Right lung (tissue), 5 donors: ENCODE data around the gene ABCC1. TPM values are rescaled to one million over a fixed set of nuclear protein-coding genes. Genes with fewer than 3 reads are reported as not detected.
"Not testable (repeated sequence)": the region's sequence is repeated elsewhere in the genome, so short reads cannot be mapped to it uniquely, and the experiment has no call there.

Source experiments
- DNase-seq, 2 donors: peaks; one replicate each; pipeline ENCODE4 v3.0.0-alpha.2; 2013
- polyA plus RNA-seq, 5 donors: library from polyadenylated mRNA; unstranded; fragments of 120-200 nt; gene quantifications; one replicate each; pipeline versions ENCODE4 v1.2.1 to v1.2.3, GENCODE V29; 2013; ENCODE audit warnings: inconsistent platforms in 1 of 5, low replicate concordance in 1 of 5; ENCODE audit not compliant: insufficient read length in 5 of 5, insufficient read depth in 1 of 5

The ABCC1 gene
- polyA plus RNA-seq, 5 donors, result 24.1 to 30.8 (median 26.9) TPM

DNA sequence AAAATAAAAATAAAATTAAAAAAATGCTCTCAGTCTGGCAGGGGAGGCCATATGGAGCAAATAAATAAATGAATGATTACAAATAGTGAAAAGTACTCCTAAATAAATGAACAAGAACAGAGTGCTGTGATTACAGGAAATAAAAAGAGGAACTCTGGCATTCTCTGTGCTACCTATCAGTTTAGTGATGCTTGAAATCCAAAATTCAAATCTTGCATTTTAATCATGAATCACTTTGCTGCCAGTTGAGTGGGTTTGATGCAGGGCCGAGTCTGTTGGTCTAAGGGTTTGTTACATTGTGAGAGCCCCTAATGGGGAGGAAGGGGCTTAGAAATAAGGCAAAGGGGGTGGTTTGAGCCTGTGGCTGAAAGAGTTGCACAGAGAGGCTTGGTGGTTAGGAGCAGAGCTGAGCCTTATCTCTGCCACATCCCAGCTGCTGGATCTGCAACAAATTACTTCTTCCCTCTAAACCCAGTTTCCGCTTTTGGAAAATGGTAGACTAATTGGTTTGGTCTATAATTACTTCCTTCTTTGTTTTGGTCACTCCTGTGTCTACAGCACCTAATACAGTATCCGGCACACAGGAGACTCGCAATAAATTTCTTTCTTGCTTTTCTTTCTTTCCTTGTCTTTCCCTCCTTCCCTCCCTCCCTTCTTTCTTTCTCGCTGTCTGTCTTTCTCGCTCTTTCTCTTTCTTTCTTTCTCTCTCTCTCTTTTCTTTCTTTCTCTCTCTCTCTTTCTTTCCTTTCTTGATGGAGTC is 6.3 kb upstream of the ABCC1 start:
- no peak for DNase-seq

DNA sequence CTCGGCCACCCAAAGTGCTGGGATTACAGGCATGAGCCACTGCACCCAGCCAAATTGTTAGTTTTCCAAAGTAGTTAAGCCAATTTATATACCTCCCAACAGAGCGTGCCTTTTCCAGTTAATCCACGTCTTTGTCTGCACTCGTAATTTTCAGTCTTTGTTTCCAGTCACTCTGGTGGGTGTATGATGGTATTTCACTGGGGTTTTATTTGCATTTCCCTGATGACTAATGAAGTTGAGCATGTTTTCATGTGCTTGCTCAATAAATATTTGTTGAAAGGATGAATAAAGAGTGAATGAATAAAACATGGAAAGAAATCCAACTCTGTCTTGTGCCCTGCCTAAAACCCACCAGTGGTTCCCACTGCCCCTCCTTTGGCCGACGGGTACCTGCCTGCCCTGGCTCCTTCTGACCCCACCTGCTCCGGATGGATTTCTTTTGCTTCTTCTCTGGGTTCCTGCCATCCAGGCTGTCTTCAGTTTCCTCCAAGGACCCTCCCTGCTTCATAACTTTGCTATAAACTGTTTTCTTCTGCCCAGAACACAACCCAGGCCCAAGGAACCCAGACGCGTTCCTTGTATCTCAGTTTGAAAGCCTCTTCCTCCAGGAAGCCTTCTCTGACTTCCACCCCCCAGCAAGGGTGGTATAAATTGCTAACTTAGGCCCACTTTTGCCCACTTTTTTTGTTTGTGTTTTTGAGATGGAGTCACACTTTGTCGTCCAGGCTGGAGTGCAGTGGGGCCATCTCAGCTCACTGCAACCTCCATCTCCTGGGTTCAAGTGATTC is 3.0 kb upstream of the ABCC1 start:
- DNase-seq, result no peak

DNA sequence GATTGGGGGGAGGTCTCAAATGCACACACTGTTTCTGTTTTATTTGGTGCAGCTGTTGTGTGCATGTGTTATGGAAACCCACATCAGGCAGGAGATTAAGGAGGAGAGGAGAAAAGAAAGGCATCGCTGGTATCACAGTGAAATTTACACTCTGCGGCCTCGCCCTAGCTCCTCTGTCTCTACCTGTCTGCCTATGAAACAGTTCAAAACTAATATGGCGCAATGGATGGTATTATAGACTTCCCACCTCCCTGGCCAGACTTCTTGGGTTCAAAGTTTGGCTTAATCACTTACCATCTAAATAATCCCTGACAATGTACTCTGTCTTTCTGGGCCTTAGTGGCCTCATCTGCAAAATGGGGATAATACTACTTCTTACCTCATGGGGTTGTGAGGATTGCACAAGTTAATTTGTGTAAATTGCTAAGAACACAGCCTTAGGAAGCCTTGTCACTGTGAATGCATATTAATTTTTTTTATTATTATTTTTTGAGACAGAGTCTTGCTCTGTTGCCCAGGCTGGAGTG is 1.4 kb upstream of the ABCC1 start:
- DNase-seq, result no peak

DNA sequence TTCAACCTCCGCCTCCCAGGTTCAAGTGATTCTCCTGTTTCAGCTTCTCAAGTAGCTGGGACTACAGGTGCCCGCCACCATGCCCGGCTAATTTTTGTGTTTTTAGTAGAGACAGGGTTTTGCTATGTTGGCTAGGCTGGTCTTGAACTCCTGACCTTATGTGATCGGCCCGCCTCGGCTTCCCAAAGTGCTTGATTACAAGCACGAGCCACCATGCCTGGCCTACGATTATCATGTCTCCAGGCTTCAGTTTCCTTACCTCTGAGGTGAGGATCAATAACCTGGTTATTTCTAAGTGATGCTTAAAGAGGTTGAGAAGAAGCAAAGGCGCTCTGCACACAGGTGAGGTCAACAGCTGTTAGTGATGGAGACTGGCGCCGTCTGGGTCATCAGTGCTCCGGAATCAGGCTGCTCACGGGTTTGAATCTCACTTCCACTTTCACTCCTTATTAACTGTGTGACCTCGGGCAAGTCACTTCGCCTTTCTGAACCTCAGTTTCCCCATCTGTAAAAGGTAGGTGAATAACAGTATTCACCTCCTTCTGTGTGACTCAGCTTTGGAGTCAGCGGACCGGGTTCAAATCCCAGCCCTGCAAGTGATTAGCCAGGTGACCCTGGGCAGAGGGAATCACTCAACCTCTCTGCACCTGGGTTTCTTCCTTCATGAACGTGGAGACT is 745 bp upstream of the ABCC1 start:
- DNase-seq, result no peak

DNA sequence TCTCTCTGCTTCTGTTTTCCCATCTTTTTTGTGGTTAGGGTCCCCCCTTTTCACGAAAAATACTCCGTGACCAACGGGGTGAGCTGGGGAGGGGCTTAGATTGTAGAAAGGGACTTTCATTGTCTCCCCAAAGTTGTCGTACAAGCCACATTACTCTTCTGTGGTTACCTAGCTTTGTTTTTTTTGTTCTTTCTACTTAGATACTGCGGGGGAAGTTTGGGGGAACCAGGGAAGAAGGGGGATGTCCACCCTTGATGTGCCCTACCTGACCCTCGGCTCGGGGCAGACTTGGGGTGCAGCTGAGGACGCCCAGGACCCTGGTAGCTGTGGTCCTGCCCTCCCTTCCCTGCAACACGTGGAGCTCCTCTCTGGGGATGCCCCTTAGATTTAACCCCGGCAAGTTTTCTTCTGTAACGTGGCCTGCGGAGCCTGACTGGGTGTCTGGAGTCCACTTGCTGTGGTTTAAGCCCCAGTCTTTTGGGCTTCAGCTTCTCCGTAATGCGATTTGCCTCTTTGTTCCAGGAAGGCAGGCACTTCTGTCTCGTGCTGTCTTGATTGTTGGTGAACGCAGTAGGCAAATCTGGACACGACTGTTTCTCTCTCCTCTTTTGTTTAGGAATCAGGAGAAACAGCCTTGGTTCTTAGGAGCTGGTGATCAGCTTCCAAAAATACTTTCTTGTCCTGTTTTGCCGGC is 892 bp downstream of the ABCC1 start:
- DNase-seq, result peak in 1 of 2 donors; percentile 18

DNA sequence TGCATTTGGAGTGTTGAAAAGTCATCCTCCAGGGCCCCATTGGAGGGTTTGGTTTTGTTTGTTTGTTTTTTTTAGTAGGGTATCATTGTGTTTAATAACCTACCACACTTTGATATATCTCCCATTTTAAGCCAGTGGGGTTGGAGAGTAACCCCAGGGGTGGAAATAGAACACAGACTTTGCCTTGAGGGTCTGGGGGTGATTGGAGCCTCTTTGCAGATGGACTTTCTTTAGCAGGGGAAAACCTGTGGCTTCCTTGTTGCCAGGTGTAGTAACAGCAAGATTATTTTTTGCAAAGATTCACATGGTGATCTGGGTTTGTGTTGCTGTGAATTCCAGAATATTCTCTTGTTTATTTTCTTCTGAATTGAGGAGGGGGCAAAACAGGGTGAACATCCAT is 1.5 kb downstream of the ABCC1 start:
- no peak for DNase-seq

DNA sequence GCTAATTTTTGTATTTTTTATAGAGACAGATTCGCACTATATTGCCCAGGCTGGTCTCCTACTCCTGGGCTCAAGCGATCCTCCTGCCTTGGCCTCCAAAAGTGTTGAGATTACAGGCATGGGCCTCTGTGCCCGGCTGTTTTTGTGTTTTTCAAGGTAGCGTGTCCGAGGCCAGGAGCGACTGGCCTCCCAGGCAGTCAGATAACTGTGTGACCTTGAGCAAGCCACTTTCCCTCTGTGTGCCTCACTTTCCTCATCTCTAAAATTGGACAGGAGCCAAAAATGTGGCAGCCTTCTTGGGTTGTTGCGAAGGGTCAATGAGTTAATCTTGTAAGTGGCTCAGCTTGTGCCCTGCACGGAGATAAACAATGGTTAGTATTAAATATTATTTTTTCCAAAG is 2.4 kb downstream of the ABCC1 start:
- DNase-seq, result no peak

DNA sequence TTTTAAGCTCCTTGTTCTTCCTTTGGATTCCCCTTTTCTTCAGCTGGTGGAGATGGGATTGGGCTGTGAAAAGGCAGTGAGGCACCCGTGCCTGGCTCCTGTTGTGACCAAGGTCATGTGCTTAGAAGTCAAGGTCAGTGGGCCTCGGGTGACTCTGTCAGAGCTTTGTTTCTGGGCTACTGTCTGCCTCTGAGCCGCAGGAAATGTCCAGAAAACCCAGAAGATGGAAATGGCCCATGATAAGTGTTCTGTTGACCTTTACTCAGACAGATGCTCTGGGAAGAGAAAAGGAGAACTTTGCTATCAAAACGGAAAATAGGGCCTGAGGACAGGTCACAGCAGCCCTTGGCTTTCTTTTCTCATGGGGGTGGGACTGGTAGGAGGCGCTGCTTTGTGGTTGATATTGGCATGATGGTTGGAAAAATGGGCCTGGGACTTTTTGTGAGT is 2.9 kb downstream of the ABCC1 start:
- DNase-seq, result no peak

DNA sequence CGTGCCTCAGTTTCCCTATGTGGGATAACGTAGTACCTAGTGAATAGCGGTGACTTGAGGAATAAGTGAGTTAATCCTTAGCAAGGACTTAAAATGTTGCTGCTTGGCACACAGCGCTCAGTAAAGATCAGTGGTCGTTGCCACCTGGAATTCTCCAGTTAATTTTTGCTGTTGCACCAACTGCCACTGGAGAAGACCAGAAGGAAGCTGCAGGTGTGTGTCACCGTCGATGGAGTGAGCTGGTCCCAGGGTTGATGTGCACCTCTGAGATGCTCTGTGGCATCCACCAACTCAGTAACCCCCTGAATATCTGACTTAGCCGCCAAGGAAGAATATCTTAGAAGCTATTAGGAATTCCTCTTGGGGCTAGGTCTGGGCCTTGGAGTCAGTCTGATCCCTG is 4.1 kb downstream of the ABCC1 start:
- no peak for DNase-seq

DNA sequence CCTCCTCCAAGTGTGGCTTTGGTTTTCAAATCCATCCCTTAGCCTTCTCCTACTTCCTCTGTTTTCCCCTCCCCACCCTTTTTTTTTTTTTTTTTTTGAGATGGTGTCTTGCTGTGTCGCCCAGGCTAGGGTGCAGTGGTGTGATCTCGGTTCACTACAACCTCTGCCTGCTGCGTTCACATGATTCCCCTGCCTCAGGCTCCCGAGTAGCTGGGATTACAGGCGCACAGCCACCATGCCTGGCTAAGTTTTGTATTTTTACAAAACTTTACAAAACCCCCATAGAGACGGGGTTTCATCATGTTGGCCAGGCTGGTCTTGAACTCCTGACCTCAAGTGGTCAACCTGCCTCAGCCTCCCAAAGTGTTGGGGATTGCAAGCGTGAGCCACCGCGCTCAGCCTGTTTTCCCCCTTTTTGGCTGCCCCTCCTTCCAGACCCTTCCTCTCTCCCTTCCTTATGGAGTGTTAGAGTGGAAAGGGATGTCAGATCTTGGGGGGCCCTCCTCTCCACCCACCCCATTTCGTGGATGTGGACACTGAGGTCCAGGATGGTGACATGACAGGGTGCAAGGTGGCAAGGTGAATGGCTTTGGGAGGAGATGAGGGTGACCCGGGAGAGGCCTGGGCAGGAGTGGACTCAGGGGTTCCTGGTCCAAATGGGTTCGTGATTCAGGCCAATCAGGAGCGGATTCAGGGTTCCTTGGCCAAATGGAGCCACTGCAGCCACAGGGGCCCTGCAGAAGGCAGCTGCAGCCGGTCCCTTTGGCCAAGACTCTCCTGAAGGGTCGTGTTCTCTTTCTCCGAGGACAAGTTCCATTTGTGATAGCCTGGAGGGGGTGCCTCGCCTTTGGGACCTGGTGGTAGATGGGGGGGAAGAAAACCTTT is 4.8 kb downstream of the ABCC1 start:
- no peak for DNase-seq

DNA sequence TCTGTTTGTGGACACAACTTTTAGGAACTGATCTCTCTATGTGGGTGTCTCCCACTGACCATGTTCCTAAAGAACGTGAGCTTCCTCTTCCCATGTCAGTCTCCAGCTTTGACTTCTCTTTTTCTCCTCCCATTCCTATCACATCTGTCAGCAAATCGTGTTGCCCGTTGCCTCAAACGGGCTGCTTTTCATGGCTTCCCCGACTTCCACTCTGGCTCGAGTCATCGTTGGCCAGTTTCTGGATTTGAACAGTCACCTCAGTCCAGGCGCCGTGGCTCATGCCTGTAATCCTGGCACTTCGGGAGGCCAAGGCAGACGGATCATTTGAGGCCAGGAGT is 5.4 kb downstream of the ABCC1 start:
- DNase-seq, result no peak

DNA sequence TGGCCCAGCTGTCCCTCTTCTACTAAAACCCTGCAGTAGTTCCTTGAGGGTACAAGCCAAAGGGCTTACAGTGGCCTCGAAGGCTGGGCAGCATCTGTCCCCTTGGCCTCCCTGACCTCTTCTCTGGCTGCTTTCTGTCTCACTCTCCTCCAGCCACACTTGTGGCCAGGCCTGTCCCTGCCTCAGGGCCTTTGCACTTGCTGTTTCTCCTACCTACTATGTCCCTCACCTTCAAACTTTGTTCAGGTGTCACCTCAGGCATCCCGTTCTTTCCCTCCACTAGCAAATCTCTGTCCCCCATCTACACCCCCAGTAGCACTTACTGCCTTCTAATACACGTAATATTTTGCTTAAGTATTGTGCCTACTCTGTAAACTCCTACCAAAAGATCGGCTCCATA is 6.0 kb downstream of the ABCC1 start:
- DNase-seq, result no peak

DNA sequence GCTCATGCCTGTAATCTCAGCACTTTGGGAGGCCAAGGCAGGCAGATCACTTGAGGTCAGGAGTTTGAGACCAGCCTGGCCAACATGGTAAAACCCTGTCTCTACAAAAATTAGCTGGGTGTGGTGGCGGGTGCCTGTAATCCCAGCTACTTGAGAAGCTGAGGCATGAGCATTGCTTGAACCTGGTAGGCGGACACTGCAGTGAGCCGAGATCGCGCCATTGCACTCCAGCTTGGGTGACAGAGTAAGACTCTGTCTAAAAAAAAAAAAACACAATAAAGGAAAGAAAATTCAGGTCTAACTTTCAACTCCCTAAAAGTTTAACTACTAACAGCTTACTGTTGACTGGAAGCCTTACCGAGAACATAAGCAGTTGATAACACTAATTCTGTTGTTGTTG is 6.7 kb downstream of the ABCC1 start:
- DNase-seq, result not testable (repeated sequence)

DNA sequence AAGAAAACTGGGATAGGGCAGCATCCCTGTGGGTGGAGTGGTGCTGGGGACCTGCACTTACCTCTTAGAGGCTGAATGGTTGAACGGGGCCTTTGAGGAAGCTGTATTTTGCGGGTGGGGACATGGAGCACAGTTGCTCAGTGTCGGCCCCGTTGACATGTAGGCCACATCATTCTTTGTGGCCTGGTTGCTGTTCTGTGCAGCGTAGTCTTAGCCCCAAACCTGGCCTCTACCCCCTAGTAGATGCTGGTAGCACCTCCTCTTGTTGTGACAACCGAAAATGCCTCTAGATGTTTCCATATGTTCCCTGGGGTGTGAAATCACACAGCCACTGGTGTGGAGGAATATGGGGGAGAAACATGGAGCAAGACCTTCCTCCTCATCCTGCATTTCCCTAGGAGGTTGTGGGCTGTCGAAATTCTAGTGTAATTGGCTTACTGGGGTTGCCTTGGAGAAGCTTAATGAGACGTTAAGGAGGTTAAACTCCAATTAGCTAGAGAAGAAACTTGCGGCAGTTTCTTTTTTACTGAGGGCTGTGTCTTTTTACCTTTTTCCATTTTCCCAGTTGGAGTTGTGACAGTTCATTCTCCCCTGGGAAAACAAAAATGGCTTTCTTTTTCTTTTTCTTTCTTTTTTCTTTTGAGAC is 9.4 kb downstream of the ABCC1 start:
- no peak for DNase-seq

DNA sequence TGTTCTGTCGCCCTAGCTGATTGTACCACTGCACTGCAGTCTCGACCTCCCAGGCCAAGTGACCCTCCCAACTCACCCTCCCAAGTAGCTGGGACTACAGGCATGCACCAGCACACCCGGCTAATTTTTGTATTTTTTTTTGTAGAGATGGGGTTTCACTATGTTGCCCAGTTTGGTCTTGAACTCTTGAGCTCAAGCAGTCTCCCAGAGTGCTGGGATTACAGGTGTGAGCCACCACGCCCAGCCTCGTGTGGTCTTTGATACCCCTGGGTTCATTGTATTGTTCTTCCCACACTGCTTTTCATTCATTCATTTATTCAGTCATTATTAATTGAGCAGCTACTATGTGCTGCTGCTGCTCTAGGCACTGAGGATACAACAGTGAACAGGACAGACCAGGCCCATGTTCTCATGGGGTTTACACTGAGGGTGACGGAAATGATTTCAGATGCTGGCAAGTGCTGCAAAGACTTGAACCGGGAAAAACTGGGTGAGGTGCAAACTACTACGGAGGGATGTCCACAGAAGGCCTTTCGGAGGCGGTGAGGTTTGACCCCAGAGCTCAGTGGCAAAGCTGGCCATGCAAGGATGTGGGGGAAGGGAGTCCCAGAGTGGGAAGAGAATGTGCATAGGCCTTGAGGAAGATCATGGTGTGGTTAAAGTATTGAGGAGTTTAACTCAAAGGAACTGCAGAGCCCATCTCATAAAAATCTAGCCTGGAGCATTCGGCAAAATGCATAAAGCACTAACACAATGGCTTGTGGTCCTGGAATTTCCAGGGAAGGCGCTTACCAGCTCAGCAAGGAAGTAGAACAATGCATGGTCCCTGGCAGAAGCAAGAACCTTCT is 10.9 kb downstream of the ABCC1 start:
- DNase-seq, result no peak

DNA sequence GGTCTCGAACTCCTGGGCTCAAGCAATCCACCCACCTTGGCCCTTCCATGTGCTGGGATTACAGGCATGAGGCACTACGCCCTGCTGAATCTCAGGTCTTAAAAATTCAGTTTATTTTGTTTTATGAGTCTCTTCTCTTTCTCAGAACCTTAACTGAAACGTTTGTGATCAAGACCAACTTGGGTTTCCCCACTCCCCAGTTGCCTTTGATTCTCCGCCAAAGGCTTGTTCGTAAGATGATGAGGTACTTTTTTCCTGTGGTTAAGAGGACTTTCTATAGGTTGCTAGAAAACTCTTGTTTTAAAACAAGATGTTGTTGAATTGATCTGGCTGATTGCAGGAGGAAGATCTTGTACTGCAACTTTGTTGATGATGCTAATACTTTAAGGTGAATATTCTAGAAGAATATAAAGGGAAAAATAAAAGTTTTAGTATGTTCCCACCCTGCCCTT is 11.7 kb downstream of the ABCC1 start:
- no peak for DNase-seq

DNA sequence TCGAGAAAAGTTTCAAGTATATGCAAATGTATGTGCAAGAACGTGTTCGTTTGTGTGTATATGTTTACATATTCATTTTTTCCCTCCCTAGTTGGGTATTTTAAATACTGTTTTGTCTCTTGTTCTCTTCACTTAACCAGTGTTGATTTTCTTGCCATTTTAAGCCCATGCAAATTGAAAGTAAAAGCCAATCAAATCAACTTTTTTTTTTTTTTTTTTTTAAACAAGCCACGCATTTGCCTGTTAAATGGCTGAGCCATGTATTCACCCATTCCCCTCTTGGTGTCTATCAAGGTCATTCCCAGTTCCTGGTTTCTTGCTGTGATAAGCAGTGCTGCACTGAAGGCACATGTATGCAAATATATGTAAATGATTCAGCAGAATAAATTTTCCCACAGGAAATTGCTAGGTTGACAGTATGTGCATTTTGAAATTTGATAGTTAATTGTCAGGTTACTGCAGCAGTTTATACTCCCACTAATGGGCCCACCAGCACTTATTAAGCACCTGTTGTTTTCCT is 12.2 kb downstream of the ABCC1 start:
- DNase-seq, result no peak

DNA sequence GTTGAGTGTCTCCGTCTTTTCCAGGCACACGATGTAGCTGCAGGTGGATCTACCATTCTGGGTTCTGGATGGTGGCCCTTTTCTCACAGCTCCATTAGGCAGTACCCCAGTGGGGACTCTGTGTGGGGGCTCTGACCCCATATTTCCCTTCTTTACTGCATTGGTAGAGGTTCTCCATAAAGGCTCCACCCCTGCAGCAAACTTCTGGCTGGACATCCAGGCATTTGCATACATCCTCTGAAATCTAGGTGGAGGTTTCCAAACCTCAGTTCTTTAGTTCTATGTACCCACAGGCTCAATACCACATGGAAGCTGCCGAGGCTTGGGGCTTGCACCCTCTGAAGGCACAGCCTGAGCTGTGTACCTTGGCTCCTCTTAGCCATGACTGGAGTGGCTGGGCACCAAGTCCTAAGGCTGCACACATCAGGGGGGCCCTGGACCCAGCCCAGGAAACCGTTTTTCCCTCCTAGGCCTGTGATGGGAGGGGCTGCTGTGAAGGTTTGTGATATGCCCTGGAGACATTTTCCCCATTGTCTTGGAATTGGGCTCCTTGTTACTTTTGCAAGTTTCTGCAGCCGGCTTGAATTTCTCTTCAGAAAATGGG is 14.0 kb downstream of the ABCC1 start:
- DNase-seq, result no peak

DNA sequence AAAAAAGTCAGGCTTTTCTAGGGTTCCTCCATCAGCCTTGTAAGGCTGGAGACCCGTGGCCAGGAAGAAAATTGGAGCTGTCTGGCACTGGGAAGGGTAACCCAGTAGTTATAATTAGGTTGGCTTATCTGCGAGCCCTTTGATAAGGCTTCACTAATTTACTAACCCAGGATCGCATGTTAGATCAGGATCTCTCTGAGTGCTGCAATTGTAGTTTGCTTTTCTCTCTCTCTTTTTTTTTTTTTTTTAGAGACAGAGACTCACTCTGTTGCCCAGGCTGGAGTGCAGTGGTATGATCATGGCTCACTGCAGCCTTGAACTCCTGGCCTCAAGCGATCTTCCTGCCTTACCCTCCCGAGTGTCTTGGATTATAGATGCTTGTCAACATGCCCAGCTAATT is 17.0 kb downstream of the ABCC1 start:
- DNase-seq, result no peak
